ENCODE results near the gene EEF2K. TPM values are rescaled to one million over a fixed set of nuclear protein-coding genes. Genes with fewer than 3 reads are reported as not detected.
A peak's percentile ranks its signal among the peaks of the same experiment; 100 is the strongest.

The EEF2K gene
- total RNA-seq, 1 donor from 2014 or later, result 35.2 TPM

DNA sequence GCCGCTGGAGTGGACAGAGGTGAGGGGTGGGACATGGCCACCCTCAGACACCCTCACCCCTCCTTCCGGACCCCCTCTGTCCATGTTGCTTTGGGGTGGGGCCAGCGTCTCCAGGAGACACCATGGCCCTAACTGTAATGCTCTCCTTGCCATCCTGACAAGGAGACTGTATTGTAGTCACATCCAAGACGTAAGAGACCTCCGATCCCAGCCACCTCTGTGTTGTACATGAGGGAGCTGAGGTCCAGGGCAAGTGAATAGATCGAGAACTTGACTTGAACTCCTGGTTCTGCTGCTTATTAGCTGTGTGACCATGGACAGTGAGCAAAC lies 121.3 kb downstream of the EEF2K start:
- H3K4me3 ChIP-seq, result no peak overlapping the region
- H3K4me1 ChIP-seq, result peaks cover 6% of the 10 kb centered on the region
- peaks cover 94% of the 10 kb centered on the region for H3K36me3 ChIP-seq
- H3K9me3 ChIP-seq, result no peaks in the 10 kb centered on the region
- H3K27ac ChIP-seq, result no peak overlapping the region
- H3K27me3 ChIP-seq (ENCODE audit: low read depth), result no peaks in the 10 kb centered on the region
- TF ChIP-seq CTCF (IDR thresholded peaks at IDR 0.05), result no peak
- DNase-seq (no peak), ATAC-seq (no peak)
- intact Hi-C loops (cut with DNase I), result no loop called here

DNA sequence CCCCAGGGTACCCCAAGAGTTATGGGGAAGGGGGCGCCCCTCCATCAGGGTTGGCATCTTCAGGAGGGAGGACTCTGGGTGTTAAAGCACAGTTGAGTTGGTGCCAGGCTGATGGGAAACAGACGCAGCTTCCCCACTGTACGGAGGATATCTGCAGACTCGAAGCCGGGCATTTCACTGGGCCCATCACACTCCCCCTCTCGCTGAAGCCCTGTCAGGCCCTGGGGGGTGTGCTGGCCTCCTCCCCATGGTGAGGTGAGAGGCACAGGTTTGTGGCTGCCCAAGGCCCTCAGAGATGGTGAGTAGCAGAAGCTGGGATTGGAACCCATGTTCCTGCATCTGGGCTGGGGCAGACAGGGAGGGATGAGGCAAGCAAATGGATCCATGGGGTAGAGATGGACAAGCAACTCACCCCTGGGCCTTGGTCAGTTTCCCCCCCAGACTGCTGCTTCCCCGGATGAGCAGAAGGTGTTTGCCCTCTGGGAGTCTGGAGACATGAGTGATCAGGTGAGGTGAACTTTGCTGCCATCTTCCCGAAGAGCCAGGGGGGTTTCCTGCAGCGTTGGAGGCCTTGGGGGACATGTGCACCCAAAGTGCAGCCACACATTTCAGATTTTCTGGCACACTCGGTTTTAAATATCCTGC lies 122.1 kb downstream of the EEF2K start:
- no peak for DNase-seq
- Histone ChIP-seq H3K9me3 (no peaks in the 10 kb centered on the region), H3K36me3 (peaks cover 95% of the 10 kb centered on the region), H3K4me3 (no peak overlapping the region), H3K27me3 (ENCODE audit: low read depth) (no peaks in the 10 kb centered on the region), H3K4me1 (peaks cover 6% of the 10 kb centered on the region), H3K27ac (no peak overlapping the region)
- intact Hi-C loops (cut with DNase I), result no loop called here
- ATAC-seq, result no peak
- TF ChIP-seq CTCF (IDR thresholded peaks at IDR 0.05), result no peak

- Histone ChIP-seq H3K4me3 (no peak overlapping the region), H3K27me3 (ENCODE audit: low read depth) (no peaks in the 10 kb centered on the region), H3K27ac (no peak overlapping the region), H3K36me3 (peaks cover 95% of the 10 kb centered on the region), H3K4me1 (peaks cover 6% of the 10 kb centered on the region), H3K9me3 (no peaks in the 10 kb centered on the region)
- DNase-seq (no peak), ATAC-seq (no peak)
- intact Hi-C loops (cut with DNase I), result no loop called here
- no peak for TF ChIP-seq CTCF (IDR thresholded peaks at IDR 0.05)
Observed at GRCh38 chr16:22329199-22329695, 123.2 kb downstream of the EEF2K start.

- H3K4me3 ChIP-seq, result no peak overlapping the region
- peaks cover 95% of the 10 kb centered on the region for H3K36me3 ChIP-seq
- no peaks in the 10 kb centered on the region for H3K9me3 ChIP-seq
- no peak for TF ChIP-seq CTCF (IDR thresholded peaks at IDR 0.05)
- no peaks in the 10 kb centered on the region for H3K27me3 ChIP-seq (ENCODE audit: low read depth)
- ATAC-seq (no peak), DNase-seq (no peak)
- peaks cover 6% of the 10 kb centered on the region for H3K4me1 ChIP-seq
- intact Hi-C loops (cut with DNase I), result no loop called here
- H3K27ac ChIP-seq, result no peak overlapping the region
Observed at GRCh38 chr16:22330326-22330725, 124.2 kb downstream of the EEF2K start.

- no peak overlapping the region for H3K27ac ChIP-seq
- DNase-seq (no peak), ATAC-seq (peak; percentile 62 to 92)
- intact Hi-C loops (cut with DNase I), result no loop called here
- no peaks in the 10 kb centered on the region for H3K27me3 ChIP-seq (ENCODE audit: low read depth)
- H3K4me1 ChIP-seq, result peaks cover 6% of the 10 kb centered on the region
- peaks cover 10% of the 10 kb centered on the region for H3K9me3 ChIP-seq
- H3K4me3 ChIP-seq, result no peak overlapping the region
- H3K36me3 ChIP-seq, result peaks cover 65% of the 10 kb centered on the region
- no peak for TF ChIP-seq CTCF (IDR thresholded peaks at IDR 0.05)
Observed at GRCh38 chr16:22333457-22333994, 127.4 kb downstream of the EEF2K start.

Data from lower lobe of right lung (tissue), 2 donors.